Osteoblast (primary cell): ENCODE measurements around the gene AP1S3. TPM values are rescaled to one million over a fixed set of nuclear protein-coding genes. Genes with fewer than 3 reads are reported as not detected.

Experiments used
- DNase-seq: peaks from one replicate; pipeline ENCODE4 v3.0.0; 2011; ENCODE audit warnings: low spot score, mixed read lengths; ENCODE audit not compliant: insufficient read length; ENCODE audit errors: missing footprints
- H2AFZ ChIP-seq: 2 replicates; pipeline ENCODE4 v1.6.0; 2011; ENCODE audit warnings: mild to moderate bottlenecking, low read length
- H3K27ac ChIP-seq: 2 replicates; pipeline ENCODE4 v1.5.1; 2011; ENCODE audit warnings: mild to moderate bottlenecking, low read depth, low read length, moderate library complexity
- H3K27me3 ChIP-seq: 2 replicates; pipeline ENCODE4 v1.6.0; 2012; ENCODE audit warnings: mild to moderate bottlenecking, control low read depth, inconsistent platforms, low read length, moderate library complexity; ENCODE audit not compliant: insufficient read depth
- H3K36me3 ChIP-seq: 2 replicates; pipeline ENCODE4 v1.5.1; 2011; ENCODE audit warnings: mild to moderate bottlenecking, low read length, control low read depth, moderate library complexity; ENCODE audit not compliant: insufficient read depth
- H3K4me1 ChIP-seq: 2 replicates; pipeline ENCODE4 v1.5.1; 2011; ENCODE audit warnings: mild to moderate bottlenecking, low read length, control low read depth, moderate library complexity; ENCODE audit not compliant: insufficient read depth
- H3K4me2 ChIP-seq: 2 replicates; pipeline ENCODE4 v1.6.0; 2011; ENCODE audit warnings: mild to moderate bottlenecking, low read length; ENCODE audit not compliant: insufficient read depth
- H3K4me3 ChIP-seq: fragments of 200-600 bp; sonication (generic); 3 replicates; pipeline ENCODE4 v1.5.1; 2012; ENCODE audit warnings: mild to moderate bottlenecking, low read length, inconsistent platforms; ENCODE audit not compliant: insufficient read depth
- H3K79me2 ChIP-seq: 2 replicates; pipeline ENCODE4 v1.6.0; 2012; ENCODE audit warnings: mild to moderate bottlenecking, low read length, control low read depth, inconsistent platforms; ENCODE audit not compliant: insufficient read depth
- H3K9me3 ChIP-seq: 2 replicates; pipeline ENCODE4 v1.5.1; 2011; ENCODE audit warnings: low read depth, low read length, control low read depth
- H4K20me1 ChIP-seq: 2 replicates; pipeline ENCODE4 v1.6.0; 2012; ENCODE audit warnings: mild to moderate bottlenecking, low read length, control low read depth; ENCODE audit not compliant: insufficient read depth
- CTCF ChIP-seq: IDR thresholded peaks from 2 replicates; pipeline ENCODE4 v1.5.1; 2011; ENCODE audit warnings: mild to moderate bottlenecking, low read depth, low read length, moderate library complexity; ENCODE audit errors: extremely low read depth
- total RNA-seq: library from RNA; depleted of rRNA; stranded (reverse); fragments of >200 nt; gene quantifications from 2 replicates; pipeline ENCODE4 v1.2.3, GENCODE V29; 2012

Gene AP1S3
- total RNA-seq, 1 donor, result 2.2 TPM

- Histone ChIP-seq H3K4me3 (no peak overlapping the region), H4K20me1 (no peaks in the 10 kb centered on the region), H3K9me3 (no peaks in the 10 kb centered on the region), H3K27ac (no peak overlapping the region), H3K36me3 (no peaks in the 10 kb centered on the region), H3K27me3 (no peaks in the 10 kb centered on the region), H3K79me2 (peaks cover 2% of the 10 kb centered on the region), H3K4me2 (no peak overlapping the region), H3K4me1 (peaks cover 38% of the 10 kb centered on the region), H2AFZ (no peak overlapping the region)
- no peak for TF ChIP-seq CTCF
- no peak for DNase-seq
These were observed 36.5 kb downstream of the AP1S3 start for GRCh38 chr2:223800908-223801307.

- TF ChIP-seq CTCF, result peak; percentile 75
- peaks cover 38% of the 10 kb centered on the region for H3K4me1 ChIP-seq
- DNase-seq, result no peak
- no peaks in the 10 kb centered on the region for H3K36me3 ChIP-seq
- H3K9me3 ChIP-seq, result no peaks in the 10 kb centered on the region
- H3K27me3 ChIP-seq, result no peaks in the 10 kb centered on the region
- peak overlapping the region; percentile 89 for H3K27ac ChIP-seq
- H3K79me2 ChIP-seq, result peaks cover 2% of the 10 kb centered on the region
- H2AFZ ChIP-seq, result no peak overlapping the region
- no peak overlapping the region for H3K4me2 ChIP-seq
- H4K20me1 ChIP-seq, result no peaks in the 10 kb centered on the region
- H3K4me3 ChIP-seq, result no peak overlapping the region
These were observed 39.3 kb downstream of the AP1S3 start for GRCh38 chr2:223797811-223798721.

- TF ChIP-seq CTCF, result no peak
- DNase-seq, result no peak
- Histone ChIP-seq H3K79me2 (peaks cover 2% of the 10 kb centered on the region), H3K4me3 (no peak overlapping the region), H3K27ac (peak overlapping the region; percentile 48), H4K20me1 (no peaks in the 10 kb centered on the region), H2AFZ (no peak overlapping the region), H3K27me3 (no peaks in the 10 kb centered on the region), H3K36me3 (no peaks in the 10 kb centered on the region), H3K4me2 (peak overlapping the region; percentile 5), H3K4me1 (peaks cover 38% of the 10 kb centered on the region), H3K9me3 (no peaks in the 10 kb centered on the region)
These were observed 40.3 kb downstream of the AP1S3 start for GRCh38 chr2:223797037-223797436.

- Histone ChIP-seq H3K9me3 (no peaks in the 10 kb centered on the region), H3K4me2 (no peak overlapping the region), H3K4me1 (no peaks in the 10 kb centered on the region), H3K27ac (no peak overlapping the region), H2AFZ (no peak overlapping the region), H3K79me2 (no peaks in the 10 kb centered on the region), H3K27me3 (no peaks in the 10 kb centered on the region), H3K36me3 (no peaks in the 10 kb centered on the region), H4K20me1 (no peaks in the 10 kb centered on the region), H3K4me3 (no peak overlapping the region)
- no peak for TF ChIP-seq CTCF
- DNase-seq, result no peak
These were observed 48.0 kb downstream of the AP1S3 start for GRCh38 chr2:223789423-223789822.
